Colonic mucosa (tissue), 4 donors: Measurements from ENCODE around the gene SYNCRIP. TPM values are rescaled to one million over a fixed set of nuclear protein-coding genes. Genes with fewer than 3 reads are reported as not detected.

Experiments used
- DNase-seq: peaks from one replicate; pipeline ENCODE4 v3.0.0-alpha.2; 2020
- H3K27ac ChIP-seq: fragments of 200-600 bp; one replicate; pipeline ENCODE4 v1.8.0; 2021
- H3K27me3 ChIP-seq: fragments of 200-600 bp; one replicate; pipeline ENCODE4 v1.8.0; 2021
- H3K36me3 ChIP-seq: fragments of 200-600 bp; one replicate; pipeline ENCODE4 v1.8.0; 2021
- H3K4me1 ChIP-seq: fragments of 200-600 bp; one replicate; pipeline ENCODE4 v1.8.0; 2021; ENCODE audit warnings: mild to moderate bottlenecking
- H3K4me3 ChIP-seq: fragments of 200-600 bp; one replicate; pipeline ENCODE4 v1.8.0; 2021
- H3K9ac ChIP-seq, 2 donors: one replicate each; pipeline ENCODE4 v1.7.0; 2013; ENCODE audit warnings: control low read depth in 2 of 2, low read depth in 2 of 2, low read length in 2 of 2
- H3K9me3 ChIP-seq: fragments of 200-600 bp; one replicate; pipeline ENCODE4 v1.8.0; 2021
- CTCF ChIP-seq: fragments of 200-600 bp; IDR thresholded peaks from one replicate; pipeline ENCODE4 v1.8.0; 2022; ENCODE audit warnings: antibody characterized with exemption, mild to moderate bottlenecking
- intact Hi-C: fragments of 100-400 bp; cut with DNase I; formaldehyde crosslinking; loops from one replicate; pipeline ENCODE4 v1.14.1; 2022
- total RNA-seq, 2 donors: library from RNA; stranded (reverse); fragmentation: NEBNext Ultra II Directional in 1 of 2; extraction: Animal tissue kit (Norgen Biotek cat#: 25700) in 1 of 2; gene quantifications; one replicate each; pipeline ENCODE4 v1.2.1, GENCODE V29; 2021
- donor health status: healthy.
- donor health status: DM: no; HTN: no; CAD: no.
- donor health status: DM: no; HTN: no; CAD: no.

SYNCRIP gene
- total RNA-seq: 10 to 100 TPM; 87.7 to 99.3 TPM

- Histone ChIP-seq H3K9ac (peak within 1 kb of the TSS; percentile 95), H3K4me3 (peak within 1 kb of the TSS; percentile 96), H3K9me3 (no peaks in the 10 kb centered on the region), H3K27ac (peak within 1 kb of the TSS; percentile 98), H3K4me1 (peaks cover 10% of the 10 kb centered on the region), H3K27me3 (no peaks in the 10 kb centered on the region), H3K36me3 (no peaks in the 10 kb centered on the region)
- peak; percentile 99 for DNase-seq
- no peak for TF ChIP-seq CTCF
- intact Hi-C loops: loop anchor here (2.0 to 5.0 kb wide), 2 partner anchors 36 to 46 kb away; no protein-coding TSS in a partner anchor
Measured at GRCh38 chr6:85642774-85643536, at the start of gene SYNCRIP. Gene SYNCRIP, minus strand, starts transcription at chr6:85642886. Its CDS starts 1,447 bp downstream, at chr6:85641439.

- intact Hi-C loops: no loop called here
- H3K9me3 ChIP-seq: no peaks in the 10 kb centered on the region
- no peak overlapping the region for H3K27ac ChIP-seq
- no peaks in the 10 kb centered on the region for H3K4me1 ChIP-seq
- no peak overlapping the region for H3K9ac ChIP-seq
- no peak for DNase-seq
- H3K27me3 ChIP-seq: no peaks in the 10 kb centered on the region
- H3K4me3 ChIP-seq: no peak overlapping the region
- H3K36me3 ChIP-seq: no peaks in the 10 kb centered on the region
- TF ChIP-seq CTCF: no peak
Measured at GRCh38 chr6:85691478-85691877, 48.8 kb upstream of the SYNCRIP start.

GRCh38 chr6:85690071-85690470 lies 47.4 kb upstream of the SYNCRIP start:
- Histone ChIP-seq H3K27ac (no peak overlapping the region), H3K4me3 (no peak overlapping the region), H3K9me3 (no peaks in the 10 kb centered on the region), H3K4me1 (no peaks in the 10 kb centered on the region), H3K36me3 (no peaks in the 10 kb centered on the region), H3K27me3 (no peaks in the 10 kb centered on the region), H3K9ac (no peak overlapping the region)
- DNase-seq: no peak
- TF ChIP-seq CTCF: no peak
- intact Hi-C loops: no loop called here

GRCh38 chr6:85685713-85686112 lies 43.0 kb upstream of the SYNCRIP start:
- Histone ChIP-seq H3K27ac (no peak overlapping the region), H3K4me1 (no peaks in the 10 kb centered on the region), H3K9me3 (no peaks in the 10 kb centered on the region), H3K36me3 (no peaks in the 10 kb centered on the region), H3K27me3 (no peaks in the 10 kb centered on the region), H3K9ac (no peak overlapping the region), H3K4me3 (no peak overlapping the region)
- intact Hi-C loops: no loop called here
- no peak for TF ChIP-seq CTCF
- DNase-seq: no peak

- intact Hi-C loops: no loop called here
- peaks cover 3% of the 10 kb centered on the region for H3K4me1 ChIP-seq
- H3K9ac ChIP-seq: no peak overlapping the region
- no peaks in the 10 kb centered on the region for H3K27me3 ChIP-seq
- no peaks in the 10 kb centered on the region for H3K9me3 ChIP-seq
- H3K36me3 ChIP-seq: no peaks in the 10 kb centered on the region
- H3K27ac ChIP-seq: no peak overlapping the region
- no peak for TF ChIP-seq CTCF
- H3K4me3 ChIP-seq: no peak overlapping the region
- DNase-seq: no peak
Measured at GRCh38 chr6:85684809-85685171, 42.1 kb upstream of the SYNCRIP start.
